Ectodermal cell (in vitro differentiated cells): Measurements from ENCODE around the gene ASGR1.
"Not testable (repeated sequence)": the region's sequence is repeated elsewhere in the genome, so short reads cannot be mapped to it uniquely, and the experiment has no call there.

ENCODE experiments used
- H3K27ac ChIP-seq: 2 replicates; pipeline ENCODE4 v1.7.0; 2013; ENCODE audit warnings: mild to moderate bottlenecking, low read depth, low read length; ENCODE audit not compliant: insufficient read depth, poor library complexity, severe bottlenecking
- H3K27me3 ChIP-seq: 2 replicates; pipeline ENCODE4 v1.7.0; 2013; ENCODE audit warnings: mild to moderate bottlenecking, low read length; ENCODE audit not compliant: insufficient read depth, control insufficient read depth, poor library complexity, severe bottlenecking
- H3K36me3 ChIP-seq: one replicate; pipeline ENCODE4 v1.7.0; 2013; ENCODE audit warnings: low read length; ENCODE audit not compliant: control insufficient read depth, insufficient read depth
- H3K4me1 ChIP-seq: one replicate; pipeline ENCODE4 v1.7.0; 2013; ENCODE audit warnings: low read length; ENCODE audit not compliant: control insufficient read depth, insufficient read depth
- H3K4me3 ChIP-seq: 2 replicates; pipeline ENCODE4 v1.7.0; 2013; ENCODE audit warnings: low read depth, low read length, control low read depth; ENCODE audit not compliant: insufficient read depth
- H3K9me3 ChIP-seq: 2 replicates; pipeline ENCODE4 v1.7.0; 2013; ENCODE audit warnings: mild to moderate bottlenecking, low read length, moderate library complexity; ENCODE audit not compliant: control insufficient read depth
- WGBS, 2 experiments: methylation state at CpG; one replicate each; pipeline ENCODE4 v1.1.7; 2013; ENCODE audit warnings: missing lambda C conversion rate in 2 of 2; 5-methylcytosine and 5-hydroxymethylcytosine counted together

ASGR1 gene

DNA sequence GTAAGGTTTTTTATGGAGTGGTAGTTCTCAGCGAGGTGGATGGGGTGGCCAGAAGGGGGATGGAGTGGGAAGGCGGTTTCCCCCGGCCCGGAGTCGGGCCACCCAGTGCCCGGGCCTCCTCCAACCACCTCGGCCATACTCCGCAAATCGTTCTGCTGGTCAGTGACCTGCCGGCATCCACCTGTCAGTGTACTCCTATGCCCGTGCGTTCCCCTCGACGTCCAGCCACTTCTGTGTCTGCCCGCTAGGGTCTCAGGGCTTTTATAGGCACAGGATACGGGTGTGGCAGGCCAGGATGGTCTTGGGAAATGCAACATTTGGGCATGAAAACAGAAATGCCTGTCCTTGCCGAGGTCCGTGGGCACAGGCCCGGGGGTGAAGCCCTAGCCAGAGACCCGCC lies 45.3 kb downstream of the ASGR1 start:
- Histone ChIP-seq H3K27me3 (peaks cover 27% of the 10 kb centered on the region), H3K36me3 (no peaks in the 10 kb centered on the region), H3K9me3 (no peaks in the 10 kb centered on the region), H3K27ac (no peak overlapping the region), H3K4me1 (peaks cover 9% of the 10 kb centered on the region), H3K4me3 (no peak overlapping the region)
- WGBS, 2 experiments = 64 to 69% methylated on average over 20 of the region's 20 CpGs

GRCh38 chr17:7133424-7133823 lies 45.7 kb downstream of the ASGR1 start:
- peaks cover 25% of the 10 kb centered on the region for H3K27me3 ChIP-seq
- WGBS, 2 experiments = 16 to 19% methylated on average over 19 of the region's 19 CpGs
- no peaks in the 10 kb centered on the region for H3K36me3 ChIP-seq

DNA sequence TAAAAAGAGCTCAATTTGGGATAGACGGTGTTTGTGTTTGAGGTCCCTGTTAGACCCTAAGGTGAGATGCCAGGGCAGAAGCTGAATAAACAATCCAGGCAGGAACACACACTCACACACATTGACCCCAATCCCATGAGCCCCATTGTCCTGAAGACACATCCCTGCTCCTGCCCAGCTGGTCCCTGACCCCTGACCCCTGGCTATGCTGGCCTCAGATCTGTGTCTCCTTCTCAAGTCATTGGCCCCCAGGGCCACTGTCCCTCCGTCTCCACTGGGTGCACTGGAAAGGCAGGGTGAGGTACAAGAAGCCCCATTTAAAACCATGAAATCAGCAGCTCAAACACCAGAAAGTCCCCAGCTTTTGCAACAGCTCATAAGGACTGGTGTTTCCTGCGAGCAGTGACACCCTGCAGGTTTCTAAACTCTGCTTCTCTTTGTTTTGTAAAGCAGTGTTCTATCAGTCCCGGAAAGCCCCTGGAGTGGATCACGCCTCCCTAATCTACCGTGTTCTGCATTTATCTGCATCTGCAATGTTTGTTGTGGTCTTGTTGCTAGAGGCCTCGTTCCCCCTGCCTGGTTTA lies 46.6 kb downstream of the ASGR1 start:
- Histone ChIP-seq H3K4me3 (no peak overlapping the region), H3K36me3 (no peaks in the 10 kb centered on the region), H3K27ac (peak overlapping the region; percentile 96), H3K27me3 (peaks cover 25% of the 10 kb centered on the region), H3K9me3 (no peaks in the 10 kb centered on the region), H3K4me1 (peaks cover 9% of the 10 kb centered on the region)
- 0 to 2% methylated on average over 7 of the region's 7 CpGs for WGBS, 2 experiments

More at GRCh38 chr17:7133424-7133823, 45.7 kb downstream of the ASGR1 start:
- Histone ChIP-seq H3K4me1 (peaks cover 9% of the 10 kb centered on the region), H3K4me3 (no peak overlapping the region), H3K9me3 (no peaks in the 10 kb centered on the region), H3K27ac (no peak overlapping the region)

GRCh38 chr17:7131423-7131791 lies 47.8 kb downstream of the ASGR1 start:
- H3K4me3 ChIP-seq = no peak overlapping the region
- H3K27ac ChIP-seq = no peak overlapping the region
- H3K4me1 ChIP-seq = peaks cover 9% of the 10 kb centered on the region
- WGBS, 2 experiments = 90 to 92% methylated on average over 5 of the region's 5 CpGs
- H3K27me3 ChIP-seq = peaks cover 25% of the 10 kb centered on the region
- H3K36me3 ChIP-seq = no peaks in the 10 kb centered on the region
- no peaks in the 10 kb centered on the region for H3K9me3 ChIP-seq

- 45 to 56% methylated on average over 11 of the region's 11 CpGs for WGBS, 2 experiments
These were observed 48.3 kb downstream of the ASGR1 start for GRCh38 chr17:7130621-7131422.

GRCh38 chr17:7129311-7129710 lies 49.9 kb downstream of the ASGR1 start:
- Histone ChIP-seq H3K27me3 (peaks cover 20% of the 10 kb centered on the region), H3K36me3 (no peaks in the 10 kb centered on the region), H3K9me3 (no peaks in the 10 kb centered on the region), H3K4me1 (peaks cover 9% of the 10 kb centered on the region), H3K27ac (no peak overlapping the region), H3K4me3 (no peak overlapping the region)
- WGBS, 2 experiments = 91 to 95% methylated on average over 8 of the region's 8 CpGs

More at GRCh38 chr17:7130621-7131422, 48.3 kb downstream of the ASGR1 start:
- Histone ChIP-seq H3K27me3 (peaks cover 25% of the 10 kb centered on the region), H3K27ac (no peak overlapping the region), H3K4me3 (no peak overlapping the region), H3K9me3 (no peaks in the 10 kb centered on the region), H3K36me3 (no peaks in the 10 kb centered on the region), H3K4me1 (peaks cover 9% of the 10 kb centered on the region)

DNA sequence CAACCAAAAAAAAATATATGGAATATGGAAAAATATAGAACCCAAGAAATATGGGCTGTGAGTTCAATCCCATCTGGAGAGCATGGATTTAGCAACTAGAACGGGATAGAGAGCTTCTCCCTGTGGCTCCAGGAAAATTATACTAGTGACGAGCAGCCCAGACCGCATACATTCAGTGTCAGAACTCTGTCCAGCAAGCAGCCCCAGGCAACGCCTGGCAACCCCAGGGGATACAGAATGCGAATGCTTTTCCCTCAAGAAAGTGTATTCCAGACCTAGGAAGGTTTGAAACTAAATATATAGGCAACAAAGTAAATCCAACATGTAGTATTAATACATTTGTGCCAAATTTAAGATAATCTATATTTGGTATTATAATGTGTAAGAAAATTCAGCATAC lies 51.0 kb downstream of the ASGR1 start:
- no peaks in the 10 kb centered on the region for H3K36me3 ChIP-seq
- H3K4me1 ChIP-seq = peaks cover 9% of the 10 kb centered on the region

DNA sequence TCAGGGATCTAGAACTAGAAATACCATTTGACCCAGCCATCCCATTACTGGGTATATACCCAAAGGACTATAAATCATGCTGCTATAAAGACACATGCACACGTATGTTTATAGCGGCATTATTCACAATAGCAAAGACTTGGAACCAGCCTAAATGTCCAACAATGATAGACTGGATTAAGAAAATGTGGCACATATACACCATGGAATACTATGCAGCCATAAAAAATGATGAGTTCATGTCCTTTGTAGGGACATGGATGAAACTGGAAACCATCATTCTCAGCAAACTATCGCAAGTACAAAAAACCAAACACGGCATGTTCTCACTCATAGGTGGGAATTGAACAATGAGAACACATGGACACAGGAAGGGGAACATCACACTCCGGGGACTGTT lies 51.7 kb downstream of the ASGR1 start:
- H3K4me3 ChIP-seq, H3K36me3 ChIP-seq, H3K9me3 ChIP-seq, H3K27ac ChIP-seq, H3K4me1 ChIP-seq: not testable (repeated sequence)
- WGBS, 2 experiments = no CpG with 5 or more reads among the region's 5 CpGs
- peaks cover 12% of the 10 kb centered on the region for H3K27me3 ChIP-seq

More for the DNA sequence above, 51.0 kb downstream of the ASGR1 start:
- no peak overlapping the region for H3K4me3 ChIP-seq
- 76 to 78% methylated on average over 5 of the region's 5 CpGs for WGBS, 2 experiments
- H3K27me3 ChIP-seq = peaks cover 12% of the 10 kb centered on the region
- no peak overlapping the region for H3K27ac ChIP-seq
- H3K9me3 ChIP-seq = no peaks in the 10 kb centered on the region

- H3K27me3 ChIP-seq, H3K27ac ChIP-seq, H3K4me3 ChIP-seq, H3K36me3 ChIP-seq, H3K4me1 ChIP-seq, H3K9me3 ChIP-seq: not testable (repeated sequence)
- WGBS, 2 experiments = 90% methylated on average over 12 of the region's 12 CpGs
These were observed 52.8 kb downstream of the ASGR1 start for GRCh38 chr17:7126386-7126785.

DNA sequence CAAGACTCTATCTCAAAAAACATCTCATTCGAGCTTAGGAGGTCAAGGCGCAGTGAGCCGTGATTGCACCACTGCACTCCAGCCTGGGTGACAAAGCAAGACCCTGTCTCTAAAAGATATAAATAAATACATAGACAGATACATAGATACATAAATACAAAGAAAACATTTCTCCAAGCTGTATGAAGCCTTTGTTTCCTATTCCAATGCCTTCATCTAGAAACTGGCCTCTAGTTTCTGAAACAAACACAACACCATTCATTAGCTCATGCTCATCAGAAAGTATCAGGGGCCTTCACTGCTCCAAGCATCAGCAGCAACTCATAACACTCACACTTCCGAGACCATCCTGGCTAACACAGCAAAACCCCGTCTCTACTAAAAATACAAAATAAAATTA lies 54.2 kb downstream of the ASGR1 start:
- H3K4me3 ChIP-seq = no peak overlapping the region
- no peaks in the 10 kb centered on the region for H3K9me3 ChIP-seq
- no peak overlapping the region for H3K27ac ChIP-seq
- H3K36me3 ChIP-seq = no peaks in the 10 kb centered on the region
- no peaks in the 10 kb centered on the region for H3K4me1 ChIP-seq
- no peaks in the 10 kb centered on the region for H3K27me3 ChIP-seq
- 67 to 93% methylated on average over 5 of the region's 5 CpGs for WGBS, 2 experiments
